Erythroblast (primary cell): ENCODE data around the gene MIA2.

Source experiments
- GATA1 ChIP-seq: IDR thresholded peaks from 2 replicates; pipeline ENCODE4 v1.6.1; 2011; ENCODE audit warnings: low read depth, mild to moderate bottlenecking, control low read depth, low read length, moderate library complexity
- POLR2A ChIP-seq: IDR thresholded peaks from 2 replicates; pipeline ENCODE4 v1.6.1; 2011; ENCODE audit warnings: mild to moderate bottlenecking, low read length

- peak; percentile 85 for TF ChIP-seq POLR2A
- no peak for TF ChIP-seq GATA1
These were observed 197.9 kb downstream of the MIA2 start for GRCh38 chr14:39431416-39432178.
